ENCODE data around the gene NFE2L3. TPM values are rescaled to one million over a fixed set of nuclear protein-coding genes. Genes with fewer than 3 reads are reported as not detected.

NFE2L3 gene
- total and polyA plus RNA-seq, 9 of the 15 experiments (the other 6 are each of a cell fraction or from before 2014, with no cell fraction given) = 2.9 to 16.9 (median 12.4) TPM

GRCh38 chr7:26200444-26201246 lies 48.6 kb downstream of the NFE2L3 start, which contains the start of gene HNRNPA2B1 (continued):
- no peak for TF ChIP-seq ELK1 (CRISPR knock-in tag; IDR thresholded peaks at IDR 0.05)
- TF ChIP-seq SMARCC2 (IDR thresholded peaks at IDR 0.05; ENCODE audit: low read depth) = no peak
- TF ChIP-seq NR4A1 (CRISPR knock-in tag; IDR thresholded peaks at IDR 0.05) = no peak
- no peak for TF ChIP-seq NR4A1 (tag; IDR thresholded peaks at IDR 0.05)
- no peak for TF ChIP-seq HOXB6 (CRISPR knock-in tag; IDR thresholded peaks at IDR 0.05; ENCODE audit: borderline replicate concordance)
- TF ChIP-seq FUS (optimal IDR thresholded peaks at IDR 0.05; ENCODE audit: low read depth, low read length) = no peak
- TF ChIP-seq KDM1A (IDR thresholded peaks at IDR 0.05) = peak in 1 of 2 experiments; percentile 2; a peak in 1 of 4 replicates
- peak; percentile 42 for TF ChIP-seq CTCFL (IDR thresholded peaks at IDR 0.05; ENCODE audit: borderline replicate concordance, insufficient read depth, low read depth, low read length, poor library complexity, severe bottlenecking)
- TF ChIP-seq CBFA2T2 (conservative IDR thresholded peaks at IDR 0.05) = no peak
- no peak for TF ChIP-seq MEF2A (IDR thresholded peaks at IDR 0.05; ENCODE audit: control insufficient read depth, low read depth, low read length)
- TF ChIP-seq MCM3 (IDR thresholded peaks at IDR 0.05) = no peak
- TF ChIP-seq CHCHD3 (CRISPR knock-in tag; IDR thresholded peaks at IDR 0.05) = peak; percentile 96
- TF ChIP-seq TAL1 (IDR thresholded peaks at IDR 0.05) = no peak
- TF ChIP-seq RNF219 (CRISPR knock-in tag; IDR thresholded peaks at IDR 0.05) = no peak
- peak; percentile 76 for TF ChIP-seq ZFX (CRISPR knock-in tag; IDR thresholded peaks at IDR 0.05)
- peak; percentile 99 for TF ChIP-seq POLR2B (IDR thresholded peaks at IDR 0.05; ENCODE audit: low read depth, partially characterized antibody)
- TF ChIP-seq ZNF512 (tag; IDR thresholded peaks at IDR 0.05) = no peak
- TF ChIP-seq PREB (CRISPR knock-in tag; IDR thresholded peaks at IDR 0.05) = peak; percentile 80; the same call in 1 of the 2 replicates
- TF ChIP-seq ZNF717 (CRISPR knock-in tag; IDR thresholded peaks at IDR 0.05) = 0 out of 2 replicates have a peak, but pooled peaks have one; percentile 69
- TF ChIP-seq CBX5 (IDR thresholded peaks at IDR 0.05; ENCODE audit: borderline replicate concordance, low read depth) = no peak
